ENCODE measurements around the gene PDE6H. TPM values are rescaled to one million over a fixed set of nuclear protein-coding genes. Genes with fewer than 3 reads are reported as not detected.

The PDE6H gene
- polyA plus RNA-seq, 2 of the 4 experiments (the other 2 are of a cell fraction), result not detected

GRCh38 chr12:14958361-14959125 is 14.3 kb upstream of the PDE6H start:
- no peak overlapping the region for H3K4me2 ChIP-seq

GRCh38 chr12:14959126-14959440 is 13.8 kb upstream of the PDE6H start:
- DNase-seq (ENCODE audit: low read depth in 1 of 2, low spot score in 1 of 2), result no peak
- H3K4me1 ChIP-seq, result peaks cover 8% of the 10 kb centered on the region; the same call in 1 of the 3 replicates
- no peak overlapping the region for H3K4me3 ChIP-seq
- CTCF ChIA-PET, result interaction anchor here (0.6 kb wide), 1 partner anchor 203 kb away, joined by 4 read pairs; no protein-coding TSS in a partner anchor
- no peak for FAIRE-seq
- ATAC-seq, result no peak
- H3K4me2 ChIP-seq, result no peak overlapping the region
- no peaks in the 10 kb centered on the region for H3K9me3 ChIP-seq
- TF ChIP-seq ESRRA (IDR thresholded peaks at IDR 0.05; ENCODE audit: borderline replicate concordance, low read length), result no peak
- no peak for TF ChIP-seq CHD2 (IDR thresholded peaks at IDR 0.05; ENCODE audit: low read length, partially characterized antibody)
- TF ChIP-seq, protein P1, sequence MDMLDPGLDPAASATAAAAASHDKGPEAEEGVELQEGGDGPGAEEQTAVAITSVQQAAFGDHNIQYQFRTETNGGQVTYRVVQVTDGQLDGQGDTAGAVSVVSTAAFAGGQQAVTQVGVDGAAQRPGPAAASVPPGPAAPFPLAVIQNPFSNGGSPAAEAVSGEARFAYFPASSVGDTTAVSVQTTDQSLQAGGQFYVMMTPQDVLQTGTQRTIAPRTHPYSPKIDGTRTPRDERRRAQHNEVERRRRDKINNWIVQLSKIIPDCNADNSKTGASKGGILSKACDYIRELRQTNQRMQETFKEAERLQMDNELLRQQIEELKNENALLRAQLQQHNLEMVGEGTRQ (IDR thresholded peaks at IDR 0.05), result no peak
- no peak for TF ChIP-seq MAFK (IDR thresholded peaks at IDR 0.05; ENCODE audit: partially characterized antibody)
- TF ChIP-seq, protein P2, sequence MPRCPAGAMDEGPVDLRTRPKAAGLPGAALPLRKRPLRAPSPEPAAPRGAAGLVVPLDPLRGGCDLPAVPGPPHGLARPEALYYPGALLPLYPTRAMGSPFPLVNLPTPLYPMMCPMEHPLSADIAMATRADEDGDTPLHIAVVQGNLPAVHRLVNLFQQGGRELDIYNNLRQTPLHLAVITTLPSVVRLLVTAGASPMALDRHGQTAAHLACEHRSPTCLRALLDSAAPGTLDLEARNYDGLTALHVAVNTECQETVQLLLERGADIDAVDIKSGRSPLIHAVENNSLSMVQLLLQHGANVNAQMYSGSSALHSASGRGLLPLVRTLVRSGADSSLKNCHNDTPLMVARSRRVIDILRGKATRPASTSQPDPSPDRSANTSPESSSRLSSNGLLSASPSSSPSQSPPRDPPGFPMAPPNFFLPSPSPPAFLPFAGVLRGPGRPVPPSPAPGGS (IDR thresholded peaks at IDR 0.05), result no peak
- TF ChIP-seq MYC (IDR thresholded peaks at IDR 0.05; ENCODE audit: borderline replicate concordance, low read length), result no peak
- TF ChIP-seq HEYL (CRISPR knock-in tag; IDR thresholded peaks at IDR 0.05), result no peak
- TF ChIP-seq SREBF2 (IDR thresholded peaks at IDR 0.05), result no peak
- TF ChIP-seq POLR2AphosphoS2 (conservative IDR thresholded peaks at IDR 0.05; ENCODE audit: low read length), result no peak
- no peak for TF ChIP-seq CHD4 (IDR thresholded peaks at IDR 0.05; ENCODE audit: borderline replicate concordance)
- TF ChIP-seq ATOH8 (CRISPR knock-in tag; IDR thresholded peaks at IDR 0.05; ENCODE audit: low read depth), result no peak
- TF ChIP-seq FOSL2 (IDR thresholded peaks at IDR 0.05), result no peak
- TF ChIP-seq FOSL2 (CRISPR knock-in tag; IDR thresholded peaks at IDR 0.05), result no peak
- no peak for TF ChIP-seq CBX8 (IDR thresholded peaks at IDR 0.05)
- no peak for TF ChIP-seq BHLHE40 (IDR thresholded peaks at IDR 0.05; ENCODE audit: low read depth, low read length)
- TF ChIP-seq, protein P3, sequence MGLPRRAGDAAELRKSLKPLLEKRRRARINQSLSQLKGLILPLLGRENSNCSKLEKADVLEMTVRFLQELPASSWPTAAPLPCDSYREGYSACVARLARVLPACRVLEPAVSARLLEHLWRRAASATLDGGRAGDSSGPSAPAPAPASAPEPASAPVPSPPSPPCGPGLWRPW (IDR thresholded peaks at IDR 0.05), result no peak
- no peak for TF ChIP-seq EP300 (IDR thresholded peaks at IDR 0.05)
- TF ChIP-seq RNF2 (IDR thresholded peaks at IDR 0.05; ENCODE audit: borderline replicate concordance, low read depth), result no peak
- POLR2A ChIA-PET, result no interaction called here
- 90% methylated on average over 10 of the region's 10 CpGs for WGBS (ENCODE audit: missing lambda C conversion rate)
- H3K27ac ChIP-seq, result no peak overlapping the region

More at GRCh38 chr12:14958361-14959125, 14.3 kb upstream of the PDE6H start:
- no peak for TF ChIP-seq NPAS2 (CRISPR knock-in tag; IDR thresholded peaks at IDR 0.05; ENCODE audit: borderline replicate concordance)
- no peak for TF ChIP-seq MYC (IDR thresholded peaks at IDR 0.05; ENCODE audit: borderline replicate concordance, low read length)
- no peak for TF ChIP-seq MAFK (IDR thresholded peaks at IDR 0.05; ENCODE audit: partially characterized antibody)
- TF ChIP-seq, protein P2 (IDR thresholded peaks at IDR 0.05), result no peak
- TF ChIP-seq KDM5A (IDR thresholded peaks at IDR 0.05), result no peak
- TF ChIP-seq, protein P4, sequence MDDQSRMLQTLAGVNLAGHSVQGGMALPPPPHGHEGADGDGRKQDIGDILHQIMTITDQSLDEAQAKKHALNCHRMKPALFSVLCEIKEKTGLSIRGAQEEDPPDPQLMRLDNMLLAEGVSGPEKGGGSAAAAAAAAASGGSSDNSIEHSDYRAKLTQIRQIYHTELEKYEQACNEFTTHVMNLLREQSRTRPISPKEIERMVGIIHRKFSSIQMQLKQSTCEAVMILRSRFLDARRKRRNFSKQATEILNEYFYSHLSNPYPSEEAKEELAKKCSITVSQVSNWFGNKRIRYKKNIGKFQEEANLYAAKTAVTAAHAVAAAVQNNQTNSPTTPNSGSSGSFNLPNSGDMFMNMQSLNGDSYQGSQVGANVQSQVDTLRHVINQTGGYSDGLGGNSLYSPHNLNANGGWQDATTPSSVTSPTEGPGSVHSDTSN (IDR thresholded peaks at IDR 0.05), result no peak
- no peak for TF ChIP-seq MAZ (IDR thresholded peaks at IDR 0.05; ENCODE audit: borderline replicate concordance, low read depth, low read length)
- TF ChIP-seq JUN (IDR thresholded peaks at IDR 0.05), result no peak
- ATAC-seq (no peak), DNase-seq (ENCODE audit: low read depth in 1 of 2, low spot score in 1 of 2) (no peak), FAIRE-seq (no peak)
- peaks cover 8% of the 10 kb centered on the region; the same call in 1 of the 3 replicates for H3K4me1 ChIP-seq
- no peak overlapping the region for H3K4me3 ChIP-seq
- no peaks in the 10 kb centered on the region for H3K9me3 ChIP-seq
- ChIA-PET CTCF (interaction anchor here (0.6 to 1.0 kb wide), 2 partner anchors 184 to 202 kb away, joined by 3 to 4 read pairs; a partner anchor contains a TSS), POLR2A (no interaction called here)
- no peak overlapping the region for H3K27ac ChIP-seq
- WGBS (ENCODE audit: missing lambda C conversion rate), result 76% methylated on average over 11 of the region's 11 CpGs

Data from A549 (cell line).